ENCODE data around the gene SELENOM.

SELENOM gene

DNA sequence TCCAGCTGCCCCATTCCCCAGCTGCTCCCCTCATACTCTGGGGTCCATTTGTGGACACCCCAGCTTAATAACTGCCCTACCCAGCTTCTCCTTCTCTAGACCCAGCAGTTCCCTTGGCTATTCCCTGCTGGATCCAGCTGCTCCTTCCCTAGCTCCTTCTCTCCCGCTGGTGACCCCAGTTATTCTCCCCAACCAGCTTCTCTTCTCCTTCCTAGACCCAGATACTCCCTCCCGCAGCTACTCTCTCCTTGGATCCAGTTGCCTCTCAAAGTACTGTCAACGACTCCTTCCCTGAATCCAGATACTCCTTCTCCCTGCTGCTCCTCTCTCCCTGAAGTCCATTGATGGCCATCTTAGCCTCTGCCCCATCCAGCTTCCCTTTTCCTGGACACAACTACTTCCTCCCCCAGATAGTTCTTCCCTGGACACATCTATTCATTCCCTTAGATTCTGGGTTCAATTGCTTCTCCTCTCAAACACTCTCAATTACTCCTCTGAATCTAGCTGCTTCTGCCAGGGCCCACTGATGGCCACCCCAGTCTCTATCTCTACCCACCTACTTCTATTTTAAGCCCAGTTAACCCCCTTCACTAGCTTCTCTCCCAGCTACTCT, 11.6 kb downstream of the SELENOM start:
- no peak overlapping the region for H3K4me3 ChIP-seq (ENCODE audit: low read depth, low read length)
- no peak overlapping the region for H3K4me2 ChIP-seq (ENCODE audit: low read length)
- no peaks in the 10 kb centered on the region for H3K79me2 ChIP-seq
- H3K27ac ChIP-seq, result no peak overlapping the region
- H3K4me1 ChIP-seq, result no peaks in the 10 kb centered on the region
- H3K27me3 ChIP-seq (ENCODE audit: control insufficient read depth, insufficient read depth, low read length), result no peaks in the 10 kb centered on the region
- no peaks in the 10 kb centered on the region for H3K36me3 ChIP-seq (ENCODE audit: control insufficient read depth, insufficient read depth, low read length)
- no peak overlapping the region for H3K9ac ChIP-seq
- no peak overlapping the region for H2AFZ ChIP-seq
- TF ChIP-seq, protein P1, sequence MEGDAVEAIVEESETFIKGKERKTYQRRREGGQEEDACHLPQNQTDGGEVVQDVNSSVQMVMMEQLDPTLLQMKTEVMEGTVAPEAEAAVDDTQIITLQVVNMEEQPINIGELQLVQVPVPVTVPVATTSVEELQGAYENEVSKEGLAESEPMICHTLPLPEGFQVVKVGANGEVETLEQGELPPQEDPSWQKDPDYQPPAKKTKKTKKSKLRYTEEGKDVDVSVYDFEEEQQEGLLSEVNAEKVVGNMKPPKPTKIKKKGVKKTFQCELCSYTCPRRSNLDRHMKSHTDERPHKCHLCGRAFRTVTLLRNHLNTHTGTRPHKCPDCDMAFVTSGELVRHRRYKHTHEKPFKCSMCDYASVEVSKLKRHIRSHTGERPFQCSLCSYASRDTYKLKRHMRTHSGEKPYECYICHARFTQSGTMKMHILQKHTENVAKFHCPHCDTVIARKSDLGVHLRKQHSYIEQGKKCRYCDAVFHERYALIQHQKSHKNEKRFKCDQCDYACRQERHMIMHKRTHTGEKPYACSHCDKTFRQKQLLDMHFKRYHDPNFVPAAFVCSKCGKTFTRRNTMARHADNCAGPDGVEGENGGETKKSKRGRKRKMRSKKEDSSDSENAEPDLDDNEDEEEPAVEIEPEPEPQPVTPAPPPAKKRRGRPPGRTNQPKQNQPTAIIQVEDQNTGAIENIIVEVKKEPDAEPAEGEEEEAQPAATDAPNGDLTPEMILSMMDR (IDR thresholded peaks at IDR 0.05), result no peak
- H3K9me3 ChIP-seq (ENCODE audit: control insufficient read depth, low read length), result no peaks in the 10 kb centered on the region

DNA sequence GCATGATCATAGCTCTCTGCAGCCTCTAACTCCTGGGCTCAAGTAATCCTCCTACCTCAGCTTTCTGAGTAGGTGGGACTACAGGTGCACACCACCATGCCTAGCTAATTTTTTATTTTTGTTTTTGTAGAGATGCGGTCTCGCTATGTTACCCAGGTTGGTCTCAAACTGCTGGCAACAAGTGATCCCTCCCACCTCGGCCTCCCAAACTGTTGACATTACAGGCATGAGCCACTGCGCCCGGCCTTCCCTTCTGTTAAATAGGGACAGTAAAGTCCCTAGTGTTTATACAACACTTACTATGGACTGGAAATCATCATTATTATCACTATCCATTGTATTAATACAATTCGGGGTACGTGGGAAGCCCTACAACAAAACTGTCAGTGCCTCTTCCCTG, 12.6 kb downstream of the SELENOM start:
- H3K4me1 ChIP-seq, result no peaks in the 10 kb centered on the region
- TF ChIP-seq, protein P1 (IDR thresholded peaks at IDR 0.05), result no peak
- no peaks in the 10 kb centered on the region for H3K36me3 ChIP-seq (ENCODE audit: control insufficient read depth, insufficient read depth, low read length)
- H2AFZ ChIP-seq, result no peak overlapping the region
- H3K4me2 ChIP-seq (ENCODE audit: low read length), result no peak overlapping the region
- no peak overlapping the region for H3K4me3 ChIP-seq (ENCODE audit: low read depth, low read length)
- H3K9me3 ChIP-seq (ENCODE audit: control insufficient read depth, low read length), result no peaks in the 10 kb centered on the region
- H3K79me2 ChIP-seq, result no peaks in the 10 kb centered on the region
- H3K27ac ChIP-seq, result no peak overlapping the region
- no peaks in the 10 kb centered on the region for H3K27me3 ChIP-seq (ENCODE audit: control insufficient read depth, insufficient read depth, low read length)
- no peak overlapping the region for H3K9ac ChIP-seq

DNA sequence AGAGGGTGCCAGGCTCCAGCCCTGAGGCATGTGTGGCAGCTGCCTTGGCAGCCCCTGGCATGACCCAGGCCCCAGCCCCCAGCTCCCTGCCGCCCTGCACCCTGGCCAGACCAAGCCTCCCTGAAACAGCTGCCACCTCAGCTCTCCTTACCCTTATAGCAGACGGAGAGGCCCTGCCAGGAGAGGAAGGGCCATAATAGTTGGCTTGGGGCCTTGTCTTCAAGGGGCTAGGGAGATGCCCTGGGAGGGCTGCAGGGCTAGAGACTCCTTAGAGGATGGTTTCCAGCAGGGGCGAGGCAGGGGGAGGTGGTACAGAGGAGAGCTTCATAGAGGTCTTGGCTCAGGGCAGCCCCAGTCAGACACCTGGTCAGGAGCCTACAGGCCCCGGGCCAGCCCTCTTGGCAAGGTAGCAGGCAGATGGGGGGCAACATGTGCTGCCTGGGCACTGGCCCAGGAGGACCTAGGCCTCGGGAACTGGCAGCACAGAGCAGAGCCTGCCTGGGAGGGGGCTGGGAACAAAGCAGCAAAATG, 13.3 kb downstream of the SELENOM start:
- no peaks in the 10 kb centered on the region for H3K9me3 ChIP-seq (ENCODE audit: control insufficient read depth, low read length)
- H3K4me1 ChIP-seq, result no peaks in the 10 kb centered on the region
- H3K27ac ChIP-seq, result no peak overlapping the region
- H3K27me3 ChIP-seq (ENCODE audit: control insufficient read depth, insufficient read depth, low read length), result no peaks in the 10 kb centered on the region
- no peak overlapping the region for H3K4me2 ChIP-seq (ENCODE audit: low read length)
- TF ChIP-seq, protein P1 (IDR thresholded peaks at IDR 0.05), result no peak
- no peak overlapping the region for H3K4me3 ChIP-seq (ENCODE audit: low read depth, low read length)
- H3K36me3 ChIP-seq (ENCODE audit: control insufficient read depth, insufficient read depth, low read length), result no peaks in the 10 kb centered on the region
- H3K79me2 ChIP-seq, result no peaks in the 10 kb centered on the region
- H3K9ac ChIP-seq, result no peak overlapping the region
- H2AFZ ChIP-seq, result no peak overlapping the region

DNA sequence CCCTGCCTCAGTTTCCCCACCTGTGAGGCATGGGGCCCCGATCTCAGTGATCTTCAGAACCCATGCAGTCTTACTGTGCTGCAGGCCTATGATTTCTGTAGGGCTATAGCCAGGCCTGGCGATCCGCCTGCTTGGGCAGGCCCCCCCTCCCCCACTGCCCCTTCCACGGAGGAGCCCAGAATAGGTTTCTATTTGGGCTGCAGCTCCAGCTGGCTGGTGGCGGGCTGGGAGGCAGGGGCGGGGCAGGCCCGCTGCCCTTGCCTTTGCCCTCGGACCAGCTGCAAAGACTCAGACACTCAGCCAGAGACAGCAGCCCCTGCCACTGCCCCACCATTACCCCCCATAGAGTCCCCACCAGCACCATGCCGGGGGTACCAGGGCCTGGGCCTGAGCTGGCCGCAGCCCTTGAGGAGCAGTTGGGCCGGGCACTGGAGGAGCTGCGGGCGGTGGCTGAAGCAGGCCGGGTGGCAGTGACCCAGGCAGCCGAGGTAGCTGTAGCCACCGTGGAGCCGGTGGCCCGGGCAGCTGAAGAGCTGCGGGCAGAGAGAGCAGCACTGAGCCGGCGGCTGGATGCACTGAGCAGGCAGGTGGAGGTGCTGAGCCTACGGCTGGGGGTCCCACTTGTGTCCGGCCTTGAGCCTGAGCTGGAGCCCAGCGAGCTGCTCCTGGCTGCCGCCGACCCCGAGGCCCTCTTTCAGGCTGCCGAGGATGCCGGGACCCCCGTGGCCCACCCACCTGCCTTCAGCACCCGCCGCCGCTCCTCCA, 14.1 kb downstream of the SELENOM start:
- no peak overlapping the region for H3K4me3 ChIP-seq (ENCODE audit: low read depth, low read length)
- no peak overlapping the region for H3K27ac ChIP-seq
- H3K27me3 ChIP-seq (ENCODE audit: control insufficient read depth, insufficient read depth, low read length), result no peaks in the 10 kb centered on the region
- no peak overlapping the region for H2AFZ ChIP-seq
- no peak overlapping the region for H3K9ac ChIP-seq
- TF ChIP-seq, protein P1 (IDR thresholded peaks at IDR 0.05), result no peak
- no peak overlapping the region for H3K4me2 ChIP-seq (ENCODE audit: low read length)
- no peaks in the 10 kb centered on the region for H3K9me3 ChIP-seq (ENCODE audit: control insufficient read depth, low read length)
- no peaks in the 10 kb centered on the region for H3K36me3 ChIP-seq (ENCODE audit: control insufficient read depth, insufficient read depth, low read length)
- H3K4me1 ChIP-seq, result no peaks in the 10 kb centered on the region
- no peaks in the 10 kb centered on the region for H3K79me2 ChIP-seq

All from parathyroid adenoma (tissue), 2 donors.